Ovary (tissue), 9 donors: ENCODE measurements around the gene PARD3B. TPM values are rescaled to one million over a fixed set of nuclear protein-coding genes. Genes with fewer than 3 reads are reported as not detected.

Source experiments
- DNase-seq, 5 donors: peaks; one replicate each; pipeline ENCODE4 v3.0.0-alpha.2; 2019 to 2020
- H3K27ac ChIP-seq, 2 donors: fragments of 200-600 bp; one replicate each; pipeline versions ENCODE4 v1.5.1 to v1.8.0; 2019 to 2022
- H3K27me3 ChIP-seq: fragments of 200-600 bp; one replicate; pipeline ENCODE4 v1.8.0; 2022
- H3K36me3 ChIP-seq: fragments of 200-600 bp; sonication (generic); one replicate; pipeline ENCODE4 v1.5.1; 2019
- H3K4me1 ChIP-seq: one replicate; pipeline ENCODE4 v1.8.1; 2013; ENCODE audit warnings: mild to moderate bottlenecking, moderate library complexity; ENCODE audit not compliant: insufficient read depth
- H3K4me3 ChIP-seq: fragments of 200-600 bp; sonication (generic); one replicate; pipeline ENCODE4 v1.5.1; 2017
- H3K9me3 ChIP-seq, 2 donors: fragments of 200-600 bp in 1 of 2; sonication (generic) in 1 of 2; one replicate each; pipeline versions ENCODE4 v1.5.1 to v1.8.1; 2013 to 2019; ENCODE audit warnings: mild to moderate bottlenecking in 1 of 2, moderate library complexity in 1 of 2
- CTCF ChIP-seq, 3 donors: fragments of 450-650 bp in 2 of 3; fragments of 200-600 bp in 1 of 3; IDR thresholded peaks; one replicate each; pipeline versions ENCODE4 v1.5.1 to v1.8.0; 2016 to 2022; ENCODE audit warnings: antibody characterized with exemption in 3 of 3, mild to moderate bottlenecking in 1 of 3
- EP300 ChIP-seq: sonication (generic); formaldehyde crosslinking; IDR thresholded peaks from one replicate; pipeline ENCODE4 v1.6.1; 2017; ENCODE audit warnings: antibody characterized with exemption
- POLR2A ChIP-seq: fragments of 450-650 bp; IDR thresholded peaks from one replicate; pipeline ENCODE4 v1.6.1; 2017; ENCODE audit warnings: antibody characterized with exemption, mild to moderate bottlenecking, moderate library complexity
- WGBS, 3 donors: extraction: QIAGEN DNeasy Blood & Tissue Kit in 1 of 3; methylation state at CpG; one replicate each; pipeline versions ENCODE4 v1.1.5 to v1.1.7; 2013 to 2017; 5-methylcytosine and 5-hydroxymethylcytosine counted together
- intact Hi-C, 4 donors: fragments of 100-400 bp; cut with DNase I; formaldehyde crosslinking; loops; one replicate each; pipeline versions ENCODE4 v1.11.0 to v1.15.1; 2022 to 2023
- polyA plus RNA-seq, 2 donors: library from polyadenylated mRNA; stranded (reverse); fragments of 200-250 nt in 1 of 2; fragments of 350-450 nt in 1 of 2; fragmentation: Illumina TruSeq in 1 of 2; extraction: RNeasy Lipid Tissue Mini Kit (QIAGEN cat#74804) in 1 of 2; gene quantifications; one replicate each; pipeline ENCODE4 v1.2.3, GENCODE V29; 2013 to 2014
- total RNA-seq, 7 donors: library from RNA; depleted of rRNA in 2 of 7; stranded (reverse); fragments of >200 nt in 2 of 7; fragmentation: NEBNext Ultra II Directional in 3 of 7; extraction: Animal tissue kit (Norgen Biotek cat#: 25700) in 3 of 7; gene quantifications; one replicate each; pipeline versions ENCODE4 v1.1.0 to v1.2.4, GENCODE V29; 2016 to 2023
- donor health status: DM: no; HTN: no; CAD: no; lungs with moderate emphysema.
- donor health status: DM: no; HTN: no; CAD: no.
- donor health status: Bipolar disorder and iron deficiency.
- donor health status: DM: yes; HTN: yes; CAD: no.
- donor health status: DM: no; HTN: no; CAD: no.
- donor health status: DM: yes; HTN: yes; CAD: no.

Gene PARD3B
- total and polyA plus RNA-seq, 9 donors = 8.2 to 46.6 (median 28.7) TPM

DNA sequence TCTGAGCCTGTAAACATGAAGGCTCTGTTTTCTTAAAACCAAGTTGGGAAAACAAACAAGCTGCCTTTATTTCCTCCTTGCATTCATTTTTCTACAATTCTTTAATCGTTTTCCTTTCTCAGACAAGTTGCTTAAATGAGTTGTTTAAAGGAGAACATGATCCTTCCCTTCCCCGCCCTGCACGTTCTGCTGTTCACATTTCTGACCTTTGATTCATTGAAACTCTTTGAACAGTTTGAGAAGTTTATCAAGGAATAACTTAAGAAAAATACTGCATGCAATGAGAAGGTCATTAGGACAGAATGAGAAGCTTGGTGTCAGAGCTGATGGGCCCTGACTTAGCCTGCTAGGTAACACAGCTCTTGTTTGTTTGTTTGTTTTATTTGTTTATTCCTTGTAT, 181.6 kb downstream of the PARD3B start:
- DNase-seq = no peak
- WGBS, 3 donors = 88 to 92% (median 89%) methylated on average over 3 of the region's 3 CpGs
- Histone ChIP-seq H3K4me3 (no peak overlapping the region), H3K9me3 (no peaks in the 10 kb centered on the region), H3K36me3 (no peaks in the 10 kb centered on the region), H3K27ac (no peak overlapping the region), H3K4me1 (peaks cover 4% of the 10 kb centered on the region), H3K27me3 (no peaks in the 10 kb centered on the region)
- TF ChIP-seq CTCF (IDR thresholded peaks at IDR 0.05) = no peak
- no peak for TF ChIP-seq POLR2A
- TF ChIP-seq EP300 = no peak
- intact Hi-C loops = no loop called here

DNA sequence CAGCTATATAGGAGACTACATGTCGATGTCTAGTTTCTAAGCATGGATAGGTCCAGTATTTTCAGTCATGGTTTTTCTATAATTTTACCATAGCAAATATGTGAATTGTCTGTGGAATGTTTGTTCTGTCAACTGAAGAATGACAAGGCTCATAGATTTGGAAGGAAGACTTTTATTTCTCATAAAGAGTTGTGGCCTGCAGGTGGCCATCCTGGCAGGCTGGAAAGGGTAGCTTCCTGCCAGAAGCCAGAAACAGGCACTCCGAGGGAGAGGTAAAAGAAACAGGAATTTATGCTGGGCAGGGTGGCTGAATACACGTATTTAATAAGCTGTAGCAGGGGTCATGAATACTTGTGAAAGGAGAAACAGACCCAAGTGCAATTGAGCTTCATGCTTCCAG, 182.1 kb downstream of the PARD3B start:
- no peak for TF ChIP-seq CTCF (IDR thresholded peaks at IDR 0.05)
- no peak for TF ChIP-seq EP300
- no peak for TF ChIP-seq POLR2A
- Histone ChIP-seq H3K27me3 (no peaks in the 10 kb centered on the region), H3K27ac (no peak overlapping the region), H3K9me3 (no peaks in the 10 kb centered on the region), H3K4me1 (peaks cover 4% of the 10 kb centered on the region), H3K36me3 (no peaks in the 10 kb centered on the region), H3K4me3 (no peak overlapping the region)
- intact Hi-C loops = no loop called here
- no peak for DNase-seq
- WGBS, 3 donors = 94 to 99% (median 98%) methylated on average over 3 of the region's 3 CpGs

- TF ChIP-seq POLR2A = no peak
- TF ChIP-seq EP300 = no peak
- TF ChIP-seq CTCF (IDR thresholded peaks at IDR 0.05) = no peak
- WGBS, 3 donors = 36 to 48% (median 44%) methylated on average over 4 of the region's 4 CpGs
Measured at GRCh38 chr2:204730603-204731002, 185.3 kb downstream of the PARD3B start.

DNA sequence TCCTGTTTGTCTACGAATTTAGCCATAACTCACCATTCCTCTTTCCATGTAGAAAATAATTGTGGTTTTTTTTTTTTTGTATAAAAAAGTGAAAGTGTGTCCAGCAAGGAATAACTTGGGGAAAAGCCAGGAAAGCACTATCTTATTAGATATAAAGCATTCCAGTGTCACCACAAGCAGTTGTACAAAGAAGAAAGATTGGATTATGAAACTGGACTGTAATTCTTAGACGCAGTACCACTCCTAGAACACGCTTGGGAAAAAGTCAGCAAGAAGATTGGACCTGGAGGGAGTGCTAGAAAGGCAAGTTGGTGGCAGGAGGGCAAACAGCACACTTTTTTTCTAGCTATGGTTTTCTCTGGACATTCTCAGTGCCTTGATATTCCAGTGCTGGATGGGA, 186.7 kb downstream of the PARD3B start:
- Histone ChIP-seq H3K4me3 (no peak overlapping the region), H3K27me3 (no peaks in the 10 kb centered on the region), H3K4me1 (peaks cover 3% of the 10 kb centered on the region), H3K9me3 (no peaks in the 10 kb centered on the region), H3K36me3 (no peaks in the 10 kb centered on the region), H3K27ac (no peak overlapping the region)
- TF ChIP-seq EP300 = no peak
- no peak for TF ChIP-seq POLR2A
- no peak for TF ChIP-seq CTCF (IDR thresholded peaks at IDR 0.05)
- DNase-seq = no peak
- intact Hi-C loops = no loop called here
- 2 to 10% (median 5%) methylated on average over 3 of the region's 3 CpGs for WGBS, 3 donors

More at GRCh38 chr2:204730603-204731002, 185.3 kb downstream of the PARD3B start:
- H3K27me3 ChIP-seq = no peaks in the 10 kb centered on the region
- H3K9me3 ChIP-seq = no peaks in the 10 kb centered on the region
- no peak overlapping the region for H3K4me3 ChIP-seq
- peaks cover 3% of the 10 kb centered on the region for H3K4me1 ChIP-seq
- DNase-seq = no peak
- intact Hi-C loops = no loop called here
- no peak overlapping the region for H3K27ac ChIP-seq
- no peaks in the 10 kb centered on the region for H3K36me3 ChIP-seq
